Measurements from ENCODE around the gene TRAPPC10. TPM values are rescaled to one million over a fixed set of nuclear protein-coding genes. Genes with fewer than 3 reads are reported as not detected.

The TRAPPC10 gene
- total and polyA plus RNA-seq, 2 experiments from 2014 or later, result 12.9 to 16.6 TPM

GRCh38 chr21:44003307-44003966, 8.7 kb upstream of the TRAPPC10 start:
- no peak overlapping the region for H3K4me2 ChIP-seq
- no peaks in the 10 kb centered on the region for H3K36me3 ChIP-seq (replicated peaks; ENCODE audit: insufficient read depth, low read depth)
- no peak overlapping the region for H2AFZ ChIP-seq
- TF ChIP-seq CTCF (IDR thresholded peaks at IDR 0.05; ENCODE audit: poor library complexity) (no peak), EZH2phosphoT487 (IDR thresholded peaks at IDR 0.05; ENCODE audit: low read depth, severe bottlenecking, unreplicated experiment) (no peak), EZH2 (IDR thresholded peaks at IDR 0.05; ENCODE audit: borderline replicate concordance) (no peak)
- DNase-seq (ENCODE audit: low spot score), result no peak
- no peak overlapping the region for H3K4me3 ChIP-seq
- no peaks in the 10 kb centered on the region for H3K4me1 ChIP-seq (ENCODE audit: insufficient read depth)
- H3K27me3 ChIP-seq, result no peaks in the 10 kb centered on the region
- no peaks in the 10 kb centered on the region for H3K9me3 ChIP-seq (ENCODE audit: low read depth)
- H4K20me1 ChIP-seq (ENCODE audit: insufficient read depth, poor library complexity, severe bottlenecking), result no peaks in the 10 kb centered on the region
- no peak overlapping the region for H3K27ac ChIP-seq
- H3K9me2 ChIP-seq (replicated peaks; ENCODE audit: insufficient read depth), result no peaks in the 10 kb centered on the region
- no peaks in the 10 kb centered on the region for H3K79me2 ChIP-seq
- WGBS (ENCODE audit: low lambda C conversion rate, missing lambda C conversion rate), result 89% methylated on average over 5 of the region's 5 CpGs

GRCh38 chr21:44005071-44005470, 7.0 kb upstream of the TRAPPC10 start:
- Histone ChIP-seq H3K79me2 (no peaks in the 10 kb centered on the region), H3K36me3 (replicated peaks; ENCODE audit: insufficient read depth, low read depth) (no peaks in the 10 kb centered on the region), H3K4me1 (ENCODE audit: insufficient read depth) (no peaks in the 10 kb centered on the region), H3K4me2 (no peak overlapping the region), H3K27me3 (no peaks in the 10 kb centered on the region), H4K20me1 (ENCODE audit: insufficient read depth, poor library complexity, severe bottlenecking) (no peaks in the 10 kb centered on the region), H2AFZ (no peak overlapping the region), H3K9me3 (ENCODE audit: low read depth) (no peaks in the 10 kb centered on the region), H3K4me3 (no peak overlapping the region), H3K27ac (no peak overlapping the region), H3K9me2 (replicated peaks; ENCODE audit: insufficient read depth) (no peaks in the 10 kb centered on the region)
- 93% methylated on average over 13 of the region's 13 CpGs for WGBS (ENCODE audit: low lambda C conversion rate, missing lambda C conversion rate)
- TF ChIP-seq EZH2 (IDR thresholded peaks at IDR 0.05; ENCODE audit: borderline replicate concordance) (no peak), CTCF (IDR thresholded peaks at IDR 0.05; ENCODE audit: poor library complexity) (no peak), EZH2phosphoT487 (IDR thresholded peaks at IDR 0.05; ENCODE audit: low read depth, severe bottlenecking, unreplicated experiment) (no peak)
- DNase-seq (ENCODE audit: low spot score), result no peak

- Histone ChIP-seq H3K4me2 (no peak overlapping the region), H2AFZ (no peak overlapping the region)
- WGBS (ENCODE audit: low lambda C conversion rate, missing lambda C conversion rate), result 81% methylated on average over 9 of the region's 9 CpGs
Observed at GRCh38 chr21:44005593-44005992, 6.5 kb upstream of the TRAPPC10 start.

More at GRCh38 chr21:44005593-44005992, 6.5 kb upstream of the TRAPPC10 start:
- DNase-seq (ENCODE audit: low spot score), result no peak
- H4K20me1 ChIP-seq (ENCODE audit: insufficient read depth, poor library complexity, severe bottlenecking), result no peaks in the 10 kb centered on the region
- no peak overlapping the region for H3K4me3 ChIP-seq
- H3K79me2 ChIP-seq, result no peaks in the 10 kb centered on the region
- H3K9me3 ChIP-seq (ENCODE audit: low read depth), result no peaks in the 10 kb centered on the region
- H3K36me3 ChIP-seq (replicated peaks; ENCODE audit: insufficient read depth, low read depth), result no peaks in the 10 kb centered on the region
- H3K27me3 ChIP-seq, result no peaks in the 10 kb centered on the region
- no peaks in the 10 kb centered on the region for H3K4me1 ChIP-seq (ENCODE audit: insufficient read depth)
- TF ChIP-seq EZH2phosphoT487 (IDR thresholded peaks at IDR 0.05; ENCODE audit: low read depth, severe bottlenecking, unreplicated experiment) (no peak), CTCF (IDR thresholded peaks at IDR 0.05; ENCODE audit: poor library complexity) (no peak), EZH2 (IDR thresholded peaks at IDR 0.05; ENCODE audit: borderline replicate concordance) (no peak)
- H3K9me2 ChIP-seq (replicated peaks; ENCODE audit: insufficient read depth), result no peaks in the 10 kb centered on the region
- H3K27ac ChIP-seq, result peak overlapping the region; percentile 83

All from hepatocyte (in vitro differentiated cells).